ENCODE results near the gene SPATA1.

DNA sequence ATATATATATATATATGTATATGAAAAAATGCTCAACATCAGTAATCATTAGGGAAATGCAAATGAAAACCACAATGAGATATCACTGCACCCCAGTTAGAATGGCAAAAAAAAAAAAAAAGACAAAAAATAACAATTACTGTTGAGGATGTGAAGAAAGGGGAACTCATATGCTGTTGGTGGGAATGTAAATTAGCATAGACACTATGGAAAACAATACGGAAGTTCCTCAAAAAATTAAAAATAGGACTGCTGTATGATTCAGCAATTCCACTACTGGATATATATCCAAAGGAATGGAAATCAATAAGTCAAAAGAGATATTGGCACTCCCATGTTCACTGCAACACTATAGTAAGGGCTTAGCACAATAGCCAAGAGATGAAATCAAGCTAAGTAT lies 109.6 kb downstream of the SPATA1 start:
- no peak for TF ChIP-seq EZH2 (IDR thresholded peaks at IDR 0.05; ENCODE audit: borderline replicate concordance, insufficient read depth, low read depth, low read length, poor library complexity, severe bottlenecking)
- TF ChIP-seq, protein P1, sequence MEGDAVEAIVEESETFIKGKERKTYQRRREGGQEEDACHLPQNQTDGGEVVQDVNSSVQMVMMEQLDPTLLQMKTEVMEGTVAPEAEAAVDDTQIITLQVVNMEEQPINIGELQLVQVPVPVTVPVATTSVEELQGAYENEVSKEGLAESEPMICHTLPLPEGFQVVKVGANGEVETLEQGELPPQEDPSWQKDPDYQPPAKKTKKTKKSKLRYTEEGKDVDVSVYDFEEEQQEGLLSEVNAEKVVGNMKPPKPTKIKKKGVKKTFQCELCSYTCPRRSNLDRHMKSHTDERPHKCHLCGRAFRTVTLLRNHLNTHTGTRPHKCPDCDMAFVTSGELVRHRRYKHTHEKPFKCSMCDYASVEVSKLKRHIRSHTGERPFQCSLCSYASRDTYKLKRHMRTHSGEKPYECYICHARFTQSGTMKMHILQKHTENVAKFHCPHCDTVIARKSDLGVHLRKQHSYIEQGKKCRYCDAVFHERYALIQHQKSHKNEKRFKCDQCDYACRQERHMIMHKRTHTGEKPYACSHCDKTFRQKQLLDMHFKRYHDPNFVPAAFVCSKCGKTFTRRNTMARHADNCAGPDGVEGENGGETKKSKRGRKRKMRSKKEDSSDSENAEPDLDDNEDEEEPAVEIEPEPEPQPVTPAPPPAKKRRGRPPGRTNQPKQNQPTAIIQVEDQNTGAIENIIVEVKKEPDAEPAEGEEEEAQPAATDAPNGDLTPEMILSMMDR (IDR thresholded peaks at IDR 0.05): no peak

Data from B cell (primary cell).